Muscle layer of duodenum (tissue), 2 donors: ENCODE data around the gene CHDH.

Experiments used
- H3K27ac ChIP-seq: one replicate; pipeline ENCODE4 v1.7.0; 2013; ENCODE audit warnings: mild to moderate bottlenecking, low read length
- H3K27me3 ChIP-seq: one replicate; pipeline ENCODE4 v1.7.0; 2013; ENCODE audit warnings: low read depth, mild to moderate bottlenecking, control low read depth, low read length
- H3K36me3 ChIP-seq, 2 donors: one replicate each; pipeline ENCODE4 v1.7.0; 2013; ENCODE audit warnings: low read length in 2 of 2, control low read depth in 1 of 2, mild to moderate bottlenecking in 1 of 2; ENCODE audit not compliant: insufficient read depth in 2 of 2, control insufficient read depth in 1 of 2
- H3K4me1 ChIP-seq, 2 donors: one replicate each; pipeline ENCODE4 v1.7.0; 2013; ENCODE audit warnings: low read length in 2 of 2, mild to moderate bottlenecking in 2 of 2, control low read depth in 1 of 2, moderate library complexity in 1 of 2; ENCODE audit not compliant: insufficient read depth in 2 of 2, control insufficient read depth in 1 of 2
- H3K4me3 ChIP-seq, 2 donors: one replicate each; pipeline ENCODE4 v1.7.0; 2013; ENCODE audit warnings: low read length in 2 of 2, low read depth in 1 of 2, mild to moderate bottlenecking in 1 of 2
- H3K9me3 ChIP-seq, 2 donors: one replicate each; pipeline ENCODE4 v1.7.0; 2013; ENCODE audit warnings: low read length in 2 of 2, control low read depth in 1 of 2, mild to moderate bottlenecking in 1 of 2; ENCODE audit not compliant: control insufficient read depth in 1 of 2
- donor health status: healthy.

Gene CHDH

DNA sequence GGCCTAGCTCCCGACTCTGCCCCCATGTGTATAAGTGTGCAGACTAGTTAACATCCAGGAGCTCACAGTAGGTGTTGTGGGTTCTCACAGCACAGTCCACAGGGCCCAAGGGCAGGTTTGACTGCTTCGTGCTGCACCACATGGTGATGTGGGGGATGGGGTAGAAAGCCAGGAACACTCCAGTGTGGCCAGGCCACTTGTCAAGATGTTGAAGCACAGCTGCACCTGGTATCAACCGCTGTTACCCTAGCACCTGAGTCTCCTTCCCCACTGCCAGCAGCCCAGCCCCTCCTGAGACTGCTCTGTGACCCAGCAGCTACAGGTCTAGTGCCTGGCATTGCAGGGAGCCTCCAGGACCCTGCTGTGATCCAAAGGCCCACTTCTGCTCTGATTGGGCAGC is 53.4 kb downstream of the CHDH start:
- no peaks in the 10 kb centered on the region for H3K27me3 ChIP-seq
- no peaks in the 10 kb centered on the region for H3K36me3 ChIP-seq
- no peak overlapping the region for H3K4me3 ChIP-seq
- no peak overlapping the region for H3K27ac ChIP-seq
- H3K4me1 ChIP-seq, result peaks cover 0 to 8% of the 10 kb centered on the region in 2 donors
- H3K9me3 ChIP-seq, result no peaks in the 10 kb centered on the region

DNA sequence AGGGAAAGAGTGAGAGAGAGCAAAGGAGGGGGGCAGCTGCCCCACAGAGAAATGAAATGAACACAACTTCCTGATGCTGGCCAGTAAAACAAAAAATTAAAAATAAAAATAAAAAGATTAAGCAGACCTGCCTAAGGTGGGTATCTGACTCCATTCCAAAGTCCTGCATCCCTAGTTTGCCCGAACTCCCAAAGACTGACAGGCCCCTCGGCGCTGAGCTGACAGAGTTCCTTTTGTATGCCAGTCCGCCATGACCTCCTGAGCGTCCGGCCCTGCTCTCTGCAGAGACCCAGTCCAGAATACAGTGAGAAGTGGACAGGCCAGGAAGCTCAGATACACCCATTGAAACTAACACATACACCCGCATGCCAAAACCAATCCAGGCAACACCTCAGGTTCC is 54.9 kb downstream of the CHDH start:
- Histone ChIP-seq H3K4me3 (no peak overlapping the region), H3K36me3 (no peaks in the 10 kb centered on the region), H3K9me3 (no peaks in the 10 kb centered on the region), H3K27ac (no peak overlapping the region), H3K4me1 (peaks cover 0 to 6% of the 10 kb centered on the region in 2 donors), H3K27me3 (no peaks in the 10 kb centered on the region)

DNA sequence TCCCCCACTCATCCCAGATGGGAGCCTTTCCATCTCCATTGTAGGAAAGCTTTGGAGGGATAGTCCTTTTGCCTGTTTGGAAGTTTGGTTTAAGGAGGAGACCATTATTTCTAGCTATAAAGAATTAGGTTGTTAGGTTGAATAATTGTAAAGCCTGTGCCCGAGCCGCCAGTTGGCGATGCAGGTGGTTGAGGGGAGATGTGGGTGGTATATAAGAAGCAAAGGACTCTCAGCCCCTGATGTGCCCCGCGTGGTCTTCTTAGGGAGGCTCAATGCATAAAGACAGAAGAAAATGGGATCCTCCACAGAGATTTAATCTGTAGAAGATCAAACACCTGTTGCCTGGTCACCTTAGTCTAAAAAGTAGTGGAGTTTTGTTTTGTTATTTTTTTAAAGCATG is 55.7 kb downstream of the CHDH start:
- Histone ChIP-seq H3K4me1 (no peaks in the 10 kb centered on the region), H3K4me3 (no peak overlapping the region), H3K27me3 (no peaks in the 10 kb centered on the region), H3K27ac (no peak overlapping the region), H3K36me3 (no peaks in the 10 kb centered on the region), H3K9me3 (no peaks in the 10 kb centered on the region)

- H3K36me3 ChIP-seq, result no peaks in the 10 kb centered on the region
- H3K9me3 ChIP-seq, result no peaks in the 10 kb centered on the region
- H3K27ac ChIP-seq, result no peak overlapping the region
- H3K27me3 ChIP-seq, result no peaks in the 10 kb centered on the region
- no peaks in the 10 kb centered on the region for H3K4me1 ChIP-seq
- no peak overlapping the region for H3K4me3 ChIP-seq
Observed at GRCh38 chr3:53789459-53789858, 56.8 kb downstream of the CHDH start.

DNA sequence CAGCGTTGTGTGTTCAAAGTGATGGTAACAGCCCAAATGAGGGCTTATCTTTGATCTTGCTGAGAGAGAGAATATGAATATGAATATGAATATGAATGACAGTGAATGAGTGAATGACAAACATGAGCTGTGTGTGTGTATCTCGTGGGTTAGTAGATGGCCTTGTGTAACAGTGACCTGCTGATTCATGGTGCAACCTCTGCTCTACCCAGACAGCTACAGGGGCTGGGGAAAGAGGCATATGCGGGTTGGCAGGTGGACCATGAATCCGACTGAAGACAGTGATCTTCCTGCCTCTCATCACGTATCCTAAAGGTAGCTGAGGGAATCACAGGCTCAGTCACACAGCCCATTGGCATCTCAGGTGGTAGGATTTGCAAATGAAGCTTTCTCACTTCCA is 58.2 kb downstream of the CHDH start:
- Histone ChIP-seq H3K4me3 (no peak overlapping the region), H3K27me3 (no peaks in the 10 kb centered on the region), H3K27ac (no peak overlapping the region), H3K4me1 (no peaks in the 10 kb centered on the region), H3K9me3 (no peaks in the 10 kb centered on the region), H3K36me3 (no peaks in the 10 kb centered on the region)

DNA sequence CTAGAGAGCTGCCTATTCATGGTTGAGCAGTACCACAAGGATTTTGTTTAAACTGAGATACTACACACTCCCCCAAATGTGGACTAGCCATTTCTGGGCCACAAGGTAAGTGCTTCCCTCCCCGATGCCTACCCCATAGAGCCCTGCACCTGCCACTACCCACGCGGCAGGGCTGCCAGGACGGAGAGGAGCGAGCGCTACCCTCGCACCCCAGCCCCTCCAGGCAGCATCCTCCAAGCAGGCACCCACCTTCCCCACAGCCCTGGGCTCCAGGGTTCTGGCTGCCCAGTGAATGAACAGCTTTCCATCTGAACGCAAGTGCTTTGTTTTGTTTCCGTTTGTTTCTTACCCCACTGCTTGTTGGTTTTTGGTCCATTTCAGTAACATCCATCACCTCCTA is 59.2 kb downstream of the CHDH start:
- Histone ChIP-seq H3K4me3 (no peak overlapping the region), H3K9me3 (no peaks in the 10 kb centered on the region), H3K36me3 (no peaks in the 10 kb centered on the region), H3K27ac (no peak overlapping the region), H3K27me3 (no peaks in the 10 kb centered on the region), H3K4me1 (no peaks in the 10 kb centered on the region)

DNA sequence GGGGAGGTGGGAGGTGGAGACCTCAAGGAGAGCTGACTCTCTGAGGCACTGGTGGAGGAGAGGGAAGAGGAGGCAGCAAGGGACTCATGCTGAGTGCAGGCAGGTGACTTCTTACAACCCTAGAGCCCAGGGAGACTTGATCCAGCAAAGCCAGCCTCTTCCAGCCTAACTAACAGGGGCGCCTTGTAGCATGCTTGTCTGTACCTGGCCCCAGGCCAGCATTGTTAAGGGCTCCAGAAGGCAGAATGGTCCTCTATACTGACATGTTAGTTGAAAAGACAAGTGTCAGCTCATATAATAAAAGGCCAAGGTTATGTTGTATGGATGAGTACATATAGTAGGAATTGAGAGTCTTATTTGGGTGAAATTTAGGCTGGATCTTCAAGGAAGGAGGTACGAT is 65.4 kb downstream of the CHDH start:
- no peak overlapping the region for H3K27ac ChIP-seq
- no peaks in the 10 kb centered on the region for H3K9me3 ChIP-seq
- H3K4me1 ChIP-seq, result no peaks in the 10 kb centered on the region
- no peaks in the 10 kb centered on the region for H3K36me3 ChIP-seq
- H3K27me3 ChIP-seq, result no peaks in the 10 kb centered on the region
- H3K4me3 ChIP-seq, result no peak overlapping the region

DNA sequence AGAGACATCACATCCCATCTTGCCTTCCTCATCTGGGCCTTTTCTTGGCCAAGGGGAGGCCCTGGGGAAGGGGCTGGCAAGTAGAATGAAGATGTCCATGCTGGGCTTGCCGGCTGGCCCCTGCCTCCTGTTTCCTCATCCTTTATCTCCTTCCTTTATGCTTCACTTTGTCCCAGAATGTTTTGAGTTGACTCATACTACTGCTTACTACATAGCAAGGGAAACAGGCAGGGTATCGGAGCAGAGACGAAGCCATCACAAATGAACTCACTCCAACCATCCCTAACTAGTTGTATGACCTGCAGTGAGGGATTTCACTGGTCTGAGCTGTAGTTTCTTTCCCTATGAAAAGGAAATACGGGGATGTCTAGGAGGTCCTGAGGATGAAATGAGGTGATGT is 66.0 kb downstream of the CHDH start:
- H3K27me3 ChIP-seq, result no peaks in the 10 kb centered on the region
- H3K27ac ChIP-seq, result no peak overlapping the region
- no peaks in the 10 kb centered on the region for H3K9me3 ChIP-seq
- no peaks in the 10 kb centered on the region for H3K36me3 ChIP-seq
- no peak overlapping the region for H3K4me3 ChIP-seq
- no peaks in the 10 kb centered on the region for H3K4me1 ChIP-seq

GRCh38 chr3:53778153-53778552 is 68.1 kb downstream of the CHDH start:
- Histone ChIP-seq H3K27ac (no peak overlapping the region), H3K36me3 (no peaks in the 10 kb centered on the region), H3K4me1 (peaks cover 0 to 9% of the 10 kb centered on the region in 2 donors), H3K9me3 (no peaks in the 10 kb centered on the region), H3K4me3 (no peak overlapping the region), H3K27me3 (no peaks in the 10 kb centered on the region)

- H3K27ac ChIP-seq, result no peak overlapping the region
- peaks cover 0 to 12% of the 10 kb centered on the region in 2 donors for H3K4me1 ChIP-seq
- no peaks in the 10 kb centered on the region for H3K9me3 ChIP-seq
- H3K36me3 ChIP-seq, result no peaks in the 10 kb centered on the region
- no peak overlapping the region for H3K4me3 ChIP-seq
- H3K27me3 ChIP-seq, result no peaks in the 10 kb centered on the region
Observed at GRCh38 chr3:53777468-53777867, 68.8 kb downstream of the CHDH start.

DNA sequence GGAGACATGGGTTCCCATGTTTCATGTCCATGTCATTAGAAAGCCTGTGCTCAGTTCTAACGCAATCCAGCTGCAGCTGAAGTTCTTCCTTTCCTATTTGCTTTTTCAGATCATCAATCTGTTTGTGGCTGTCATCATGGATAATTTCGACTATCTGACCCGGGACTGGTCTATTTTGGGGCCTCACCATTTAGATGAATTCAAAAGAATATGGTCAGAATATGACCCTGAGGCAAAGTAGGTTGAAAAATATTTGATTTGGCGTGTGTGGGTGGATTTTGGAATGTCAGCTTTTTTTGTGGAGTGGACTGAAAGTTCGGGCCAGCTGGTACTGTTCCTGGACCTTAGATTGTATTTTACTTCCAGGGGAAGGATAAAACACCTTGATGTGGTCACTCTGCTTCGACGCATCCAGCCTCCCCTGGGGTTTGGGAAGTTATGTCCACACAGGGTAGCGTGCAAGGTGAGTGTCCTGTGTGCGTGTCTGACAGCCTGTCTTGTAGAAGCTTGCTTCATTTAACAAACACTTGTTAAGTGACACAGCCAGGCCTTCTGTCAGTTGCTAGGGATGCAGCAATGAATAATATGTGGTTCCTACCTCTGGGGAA is 69.6 kb downstream of the CHDH start:
- Histone ChIP-seq H3K27ac (no peak overlapping the region), H3K36me3 (no peaks in the 10 kb centered on the region), H3K9me3 (no peaks in the 10 kb centered on the region), H3K4me3 (no peak overlapping the region), H3K4me1 (peaks cover 0 to 12% of the 10 kb centered on the region in 2 donors), H3K27me3 (no peaks in the 10 kb centered on the region)

DNA sequence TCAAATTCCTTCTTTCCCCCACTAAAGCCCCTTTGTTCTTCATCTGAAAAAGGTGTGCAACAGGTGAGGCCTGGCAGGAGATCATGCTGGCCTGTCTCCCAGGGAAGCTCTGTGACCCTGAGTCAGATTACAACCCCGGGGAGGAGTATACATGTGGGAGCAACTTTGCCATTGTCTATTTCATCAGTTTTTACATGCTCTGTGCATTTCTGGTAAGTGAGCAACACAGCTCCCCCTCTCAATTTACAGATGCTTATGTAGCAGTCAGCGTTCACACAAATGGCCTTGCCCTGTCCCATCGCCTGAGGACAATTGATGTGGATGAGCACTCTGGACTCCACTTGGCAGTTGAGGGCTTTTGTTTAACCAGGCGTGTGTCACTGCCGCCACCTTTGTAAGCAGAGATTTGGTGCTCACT is 70.4 kb downstream of the CHDH start:
- peaks cover 0 to 12% of the 10 kb centered on the region in 2 donors for H3K4me1 ChIP-seq
- H3K36me3 ChIP-seq, result no peaks in the 10 kb centered on the region
- H3K27me3 ChIP-seq, result no peaks in the 10 kb centered on the region
- no peak overlapping the region for H3K27ac ChIP-seq
- H3K4me3 ChIP-seq, result no peak overlapping the region
- no peaks in the 10 kb centered on the region for H3K9me3 ChIP-seq
